K562 (cell line): Measurements from ENCODE around the gene PTPN11. TPM values are rescaled to one million over a fixed set of nuclear protein-coding genes. Genes with fewer than 3 reads are reported as not detected.

Experiments
- ARID1B ChIP-seq: fragments of 450-650 bp; IDR thresholded peaks from 2 replicates; pipeline ENCODE4 v1.6.1; 2016; ENCODE audit warnings: antibody characterized with exemption, mild to moderate bottlenecking, inconsistent platforms
- BRD9 ChIP-seq: fragments of 450-650 bp; IDR thresholded peaks from 2 replicates; pipeline ENCODE4 v1.6.1; 2018; ENCODE audit warnings: low read depth; ENCODE audit not compliant: partially characterized antibody
- CEBPG ChIP-seq, 3 experiments: fragments of 200-800 bp in 1 of 3; sonication (Bioruptor generic) in 1 of 3; sonication (generic) in 1 of 3; formaldehyde crosslinking in 1 of 3; IDR thresholded peaks in 2 of 3; conservative IDR thresholded peaks in 1 of 3; 2 replicates each; pipeline versions ENCODE4 v1.6.1 to v1.8.0; 2016 to 2022; ENCODE audit warnings: missing compliant biosample characterization in 2 of 3, missing genetic modification characterization in 2 of 3, mild to moderate bottlenecking in 1 of 3, missing genetic modification reagents in 1 of 3
- CSDE1 ChIP-seq, 2 experiments: fragments of 450-650 bp; IDR thresholded peaks; 2 replicates each; pipeline ENCODE4 v1.6.1; 2016; ENCODE audit warnings: mild to moderate bottlenecking in 1 of 2
- FOXP1 ChIP-seq: sonication (generic); formaldehyde crosslinking; IDR thresholded peaks from 2 replicates; pipeline ENCODE4 v1.8.0; 2022; ENCODE audit warnings: mild to moderate bottlenecking, missing genetic modification reagents
- MEF2D ChIP-seq: conservative IDR thresholded peaks from 2 replicates; pipeline ENCODE4 v1.6.1; 2016; ENCODE audit warnings: low read depth, missing genetic modification characterization, missing compliant biosample characterization
- PRMT5 ChIP-seq: sonication (generic); formaldehyde crosslinking; IDR thresholded peaks from 2 replicates; pipeline ENCODE4 v1.5.0; 2020; ENCODE audit warnings: missing genetic modification reagents
- SMARCB1 ChIP-seq: IDR thresholded peaks from 2 replicates; pipeline ENCODE4 v1.6.1; 2011; ENCODE audit warnings: improper control_type of control experiment, low read depth; ENCODE audit not compliant: insufficient read length
- STAG1 ChIP-seq: sonication (generic); formaldehyde crosslinking; IDR thresholded peaks from 2 replicates; pipeline ENCODE4 v1.5.0; 2020; ENCODE audit warnings: missing genetic modification reagents, borderline replicate concordance
- TEAD1 ChIP-seq, 2 experiments: fragments of 450-650 bp in 1 of 2; sonication (generic) in 1 of 2; formaldehyde crosslinking; IDR thresholded peaks; 2 replicates each; pipeline versions ENCODE4 v1.4.0 to v1.8.0; 2020 to 2022; ENCODE audit warnings: mild to moderate bottlenecking in 2 of 2, missing genetic modification reagents in 1 of 2
- ZNF12 ChIP-seq: sonication (generic); formaldehyde crosslinking; IDR thresholded peaks from 2 replicates; pipeline ENCODE4 v1.4.0; 2020; ENCODE audit warnings: mild to moderate bottlenecking, missing genetic modification reagents
- ZNF146 ChIP-seq: IDR thresholded peaks from one replicate; pipeline ENCODE4 v1.6.1; 2018; ENCODE audit warnings: missing compliant biosample characterization; ENCODE audit not compliant: unreplicated experiment
- polyA plus RNA-seq, 8 experiments: library from polyadenylated mRNA; depleted of rRNA in 4 of 8; stranded (reverse) in 5 of 8; unstranded in 3 of 8; fragments of >200 nt; fragmentation: Nextera tagmentation in 2 of 8; fragmentation: Illumina TruSeq in 1 of 8; extraction: Ambion mirVana in 2 of 8; extraction: Trizol in 1 of 8; gene quantifications; 2 replicates each; pipeline versions ENCODE4 v1.2.1 to v1.2.3, GENCODE V29; 2011 to 2014; ENCODE audit warnings: inconsistent platforms in 1 of 8, missing spikeins in 1 of 8
- total RNA-seq, 7 experiments: library from RNA; depleted of rRNA in 6 of 7; stranded (reverse); fragments of >200 nt in 6 of 7; fragmentation: Illumina TruSeq in 2 of 7; extraction: Trizol in 2 of 7; gene quantifications; 2 replicates each; pipeline versions ENCODE4 v1.2.1 to v1.2.3, GENCODE V29; 2011 to 2021; ENCODE audit warnings: low replicate concordance in 1 of 7
- TF ChIP-seq, protein P1 (sequence below), 2 experiments: IDR thresholded peaks; 2 replicates each; pipeline ENCODE4 v1.6.1; 2012; ENCODE audit warnings: improper control_type of control experiment in 2 of 2, low read depth in 2 of 2, low read length in 2 of 2, borderline replicate concordance in 1 of 2
- TF ChIP-seq, protein P2 (sequence below): fragments of 250-450 bp; sonication (Bioruptor Pico); IDR thresholded peaks from 2 replicates; pipeline ENCODE4 v1.4.0; 2020; ENCODE audit warnings: borderline replicate concordance
- TF ChIP-seq, protein P3 (sequence below): sonication (generic); formaldehyde crosslinking; IDR thresholded peaks from 2 replicates; pipeline ENCODE4 v1.8.0; 2022; ENCODE audit warnings: mild to moderate bottlenecking, missing genetic modification reagents, borderline replicate concordance
- TF ChIP-seq, protein P4 (sequence below): fragments of 450-650 bp; conservative IDR thresholded peaks from 2 replicates; pipeline ENCODE4 v1.6.1; 2016; ENCODE audit warnings: missing genetic modification characterization, low read depth, mild to moderate bottlenecking, missing compliant biosample characterization, moderate library complexity
- TF ChIP-seq, protein P5 (sequence below): fragments of 450-650 bp; IDR thresholded peaks from 2 replicates; pipeline ENCODE4 v1.6.1; 2016; ENCODE audit warnings: low read depth, mild to moderate bottlenecking, moderate library complexity

The PTPN11 gene
- total and polyA plus RNA-seq, 9 of the 15 experiments (the other 6 are each of a cell fraction or from before 2014, with no cell fraction given), result 22.5 to 126 (median 79.7) TPM

DNA sequence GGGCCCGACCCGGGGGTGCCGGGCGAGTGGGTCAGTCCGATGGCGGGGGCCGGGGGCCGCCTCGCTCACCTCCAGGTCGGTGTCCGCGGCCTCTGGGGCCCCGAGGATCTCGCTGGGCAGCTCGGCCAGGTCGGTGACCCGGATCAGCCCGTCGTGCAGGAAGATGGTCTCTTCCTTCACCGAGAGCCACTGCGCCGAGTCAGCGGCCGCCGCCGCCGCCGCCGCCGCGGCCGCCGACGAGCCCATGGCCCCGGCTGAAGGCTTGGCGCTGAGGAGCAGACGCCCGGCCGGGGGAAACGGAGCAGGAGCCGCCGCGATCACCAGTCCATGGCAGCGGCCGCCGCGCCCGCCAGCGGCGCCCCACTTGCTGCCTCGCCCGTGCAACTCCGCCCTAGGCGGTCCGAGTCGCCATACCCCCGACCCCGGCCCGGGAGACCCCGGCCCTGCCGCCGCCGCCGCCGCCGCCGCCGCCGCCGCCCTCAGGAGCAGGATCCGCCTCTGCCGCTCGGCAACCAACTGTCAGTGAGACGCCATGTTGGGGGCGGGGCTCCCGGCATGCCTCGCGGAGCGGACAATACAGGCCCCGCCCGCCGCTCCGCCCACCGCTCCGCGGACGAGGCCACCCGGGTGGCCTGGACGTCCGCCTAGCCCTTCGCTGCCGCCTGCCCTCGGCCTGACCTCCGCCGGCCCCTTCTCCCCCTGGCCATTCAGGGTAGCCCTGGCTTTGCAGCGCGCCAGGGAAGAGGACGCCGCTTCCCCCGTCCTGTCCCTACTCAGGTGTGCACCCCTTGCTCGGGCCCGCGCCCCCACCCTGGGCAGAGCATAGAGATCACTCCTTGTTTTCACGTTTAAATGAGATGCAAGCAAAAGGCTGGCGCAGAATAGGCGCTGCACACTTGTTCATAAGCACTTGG, 36.6 kb upstream of the PTPN11 start, which contains the start of gene HECTD4 (continued):
- TF ChIP-seq CEBPG (CRISPR knock-in tag; IDR thresholded peaks at IDR 0.05) (no peak), CEBPG (tag; conservative IDR thresholded peaks at IDR 0.05 in 1 of 2, IDR thresholded peaks at IDR 0.05 in 1 of 2) (no peak), CSDE1 (IDR thresholded peaks at IDR 0.05) (no peak), ARID1B (0 out of 2 replicates have a peak, but pooled peaks have one; percentile 37), SMARCB1 (no peak), FOXP1 (CRISPR knock-in tag) (peak; percentile 74; the same call in 1 of the 2 replicates), STAG1 (CRISPR knock-in tag) (no peak), BRD9 (peak; percentile 50), ZNF146 (CRISPR knock-in tag) (no peak), PRMT5 (CRISPR knock-in tag) (no peak), ZNF12 (peak; percentile 37; the same call in 1 of the 2 replicates), TEAD1 (CRISPR knock-in tag; IDR thresholded peaks at IDR 0.05) (peak in 1 of 2 experiments; percentile 91; a peak in 2 of 4 replicates), MEF2D (tag) (no peak)
- TF ChIP-seq, protein P1, sequence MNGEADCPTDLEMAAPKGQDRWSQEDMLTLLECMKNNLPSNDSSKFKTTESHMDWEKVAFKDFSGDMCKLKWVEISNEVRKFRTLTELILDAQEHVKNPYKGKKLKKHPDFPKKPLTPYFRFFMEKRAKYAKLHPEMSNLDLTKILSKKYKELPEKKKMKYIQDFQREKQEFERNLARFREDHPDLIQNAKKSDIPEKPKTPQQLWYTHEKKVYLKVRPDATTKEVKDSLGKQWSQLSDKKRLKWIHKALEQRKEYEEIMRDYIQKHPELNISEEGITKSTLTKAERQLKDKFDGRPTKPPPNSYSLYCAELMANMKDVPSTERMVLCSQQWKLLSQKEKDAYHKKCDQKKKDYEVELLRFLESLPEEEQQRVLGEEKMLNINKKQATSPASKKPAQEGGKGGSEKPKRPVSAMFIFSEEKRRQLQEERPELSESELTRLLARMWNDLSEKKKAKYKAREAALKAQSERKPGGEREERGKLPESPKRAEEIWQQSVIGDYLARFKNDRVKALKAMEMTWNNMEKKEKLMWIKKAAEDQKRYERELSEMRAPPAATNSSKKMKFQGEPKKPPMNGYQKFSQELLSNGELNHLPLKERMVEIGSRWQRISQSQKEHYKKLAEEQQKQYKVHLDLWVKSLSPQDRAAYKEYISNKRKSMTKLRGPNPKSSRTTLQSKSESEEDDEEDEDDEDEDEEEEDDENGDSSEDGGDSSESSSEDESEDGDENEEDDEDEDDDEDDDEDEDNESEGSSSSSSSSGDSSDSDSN (IDR thresholded peaks at IDR 0.05; ENCODE audit: borderline replicate concordance in 1 of 2, low read depth in 2 of 2, low read length in 2 of 2), result 0 out of 4 replicates have a peak, but pooled peaks of 1 of the 2 experiments have one; percentile 22
- TF ChIP-seq, protein P2, sequence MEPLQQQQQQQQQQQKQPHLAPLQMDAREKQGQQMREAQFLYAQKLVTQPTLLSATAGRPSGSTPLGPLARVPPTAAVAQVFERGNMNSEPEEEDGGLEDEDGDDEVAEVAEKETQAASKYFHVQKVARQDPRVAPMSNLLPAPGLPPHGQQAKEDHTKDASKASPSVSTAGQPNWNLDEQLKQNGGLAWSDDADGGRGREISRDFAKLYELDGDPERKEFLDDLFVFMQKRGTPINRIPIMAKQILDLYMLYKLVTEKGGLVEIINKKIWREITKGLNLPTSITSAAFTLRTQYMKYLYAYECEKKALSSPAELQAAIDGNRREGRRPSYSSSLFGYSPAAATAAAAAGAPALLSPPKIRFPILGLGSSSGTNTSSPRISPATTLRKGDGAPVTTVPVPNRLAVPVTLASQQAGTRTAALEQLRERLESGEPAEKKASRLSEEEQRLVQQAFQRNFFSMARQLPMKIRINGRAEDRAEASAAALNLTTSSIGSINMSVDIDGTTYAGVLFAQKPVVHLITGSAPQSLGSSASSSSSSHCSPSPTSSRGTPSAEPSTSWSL (CRISPR knock-in tag), result 0 out of 2 replicates have a peak, but pooled peaks have one; percentile 56
- TF ChIP-seq, protein P3, sequence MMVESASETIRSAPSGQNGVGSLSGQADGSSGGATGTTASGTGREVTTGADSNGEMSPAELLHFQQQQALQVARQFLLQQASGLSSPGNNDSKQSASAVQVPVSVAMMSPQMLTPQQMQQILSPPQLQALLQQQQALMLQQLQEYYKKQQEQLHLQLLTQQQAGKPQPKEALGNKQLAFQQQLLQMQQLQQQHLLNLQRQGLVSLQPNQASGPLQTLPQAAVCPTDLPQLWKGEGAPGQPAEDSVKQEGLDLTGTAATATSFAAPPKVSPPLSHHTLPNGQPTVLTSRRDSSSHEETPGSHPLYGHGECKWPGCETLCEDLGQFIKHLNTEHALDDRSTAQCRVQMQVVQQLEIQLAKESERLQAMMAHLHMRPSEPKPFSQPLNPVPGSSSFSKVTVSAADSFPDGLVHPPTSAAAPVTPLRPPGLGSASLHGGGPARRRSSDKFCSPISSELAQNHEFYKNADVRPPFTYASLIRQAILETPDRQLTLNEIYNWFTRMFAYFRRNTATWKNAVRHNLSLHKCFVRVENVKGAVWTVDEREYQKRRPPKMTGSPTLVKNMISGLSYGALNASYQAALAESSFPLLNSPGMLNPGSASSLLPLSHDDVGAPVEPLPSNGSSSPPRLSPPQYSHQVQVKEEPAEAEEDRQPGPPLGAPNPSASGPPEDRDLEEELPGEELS, result no peak
- TF ChIP-seq, protein P4, sequence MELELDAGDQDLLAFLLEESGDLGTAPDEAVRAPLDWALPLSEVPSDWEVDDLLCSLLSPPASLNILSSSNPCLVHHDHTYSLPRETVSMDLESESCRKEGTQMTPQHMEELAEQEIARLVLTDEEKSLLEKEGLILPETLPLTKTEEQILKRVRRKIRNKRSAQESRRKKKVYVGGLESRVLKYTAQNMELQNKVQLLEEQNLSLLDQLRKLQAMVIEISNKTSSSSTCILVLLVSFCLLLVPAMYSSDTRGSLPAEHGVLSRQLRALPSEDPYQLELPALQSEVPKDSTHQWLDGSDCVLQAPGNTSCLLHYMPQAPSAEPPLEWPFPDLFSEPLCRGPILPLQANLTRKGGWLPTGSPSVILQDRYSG (tag), result no peak
- TF ChIP-seq, protein P5, sequence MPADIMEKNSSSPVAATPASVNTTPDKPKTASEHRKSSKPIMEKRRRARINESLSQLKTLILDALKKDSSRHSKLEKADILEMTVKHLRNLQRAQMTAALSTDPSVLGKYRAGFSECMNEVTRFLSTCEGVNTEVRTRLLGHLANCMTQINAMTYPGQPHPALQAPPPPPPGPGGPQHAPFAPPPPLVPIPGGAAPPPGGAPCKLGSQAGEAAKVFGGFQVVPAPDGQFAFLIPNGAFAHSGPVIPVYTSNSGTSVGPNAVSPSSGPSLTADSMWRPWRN, result no peak
